ENCODE results near the gene WDFY2.

DNA sequence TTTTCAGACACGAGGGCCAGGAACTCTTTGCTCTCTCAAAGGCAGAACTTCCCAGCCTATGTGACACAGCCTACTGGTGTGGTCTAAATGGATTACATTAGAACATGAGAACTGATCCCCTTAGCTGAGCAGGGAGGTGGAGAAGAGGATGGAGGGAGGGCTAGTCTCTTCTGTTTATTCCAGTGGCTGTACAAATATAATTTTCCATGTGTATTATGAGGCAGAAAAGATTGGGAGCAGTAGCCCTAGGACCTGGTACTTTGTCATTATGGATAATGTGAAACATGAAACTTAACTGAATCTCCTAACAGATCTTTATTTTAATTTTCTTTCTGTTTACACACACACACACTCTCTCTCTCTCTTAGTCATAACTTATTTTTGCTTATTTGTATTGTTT is 82.1 kb downstream of the WDFY2 start:
- TF ChIP-seq PHF8 (conservative IDR thresholded peaks at IDR 0.05; ENCODE audit: low read depth, low read length) (no peak), CTCF (IDR thresholded peaks at IDR 0.05; ENCODE audit: control extremely low read depth in 1 of 3, insufficient read depth in 1 of 3, low read depth in 1 of 3, low read length in 3 of 3) (no peak), POLR2A (IDR thresholded peaks at IDR 0.05; ENCODE audit: control extremely low read depth in 1 of 2, low read depth in 2 of 2, low read length in 2 of 2) (no peak), POLR2AphosphoS5 (IDR thresholded peaks at IDR 0.05; ENCODE audit: low read depth, low read length) (no peak), ZNF274 (IDR thresholded peaks at IDR 0.05; ENCODE audit: borderline replicate concordance, extremely low read depth, low read length) (no peak), EP300 (IDR thresholded peaks at IDR 0.05; ENCODE audit: borderline replicate concordance in 1 of 2, low read depth in 2 of 2, low read length in 2 of 2) (no peak), EGR1 (IDR thresholded peaks at IDR 0.05; ENCODE audit: borderline replicate concordance, low read depth, low read length) (no peak), TAF1 (IDR thresholded peaks at IDR 0.05; ENCODE audit: low read depth, low read length) (no peak), NRF1 (IDR thresholded peaks at IDR 0.05; ENCODE audit: low read depth, low read length) (no peak)

All from H1 (cell line).